A204.1 (cell line): Measurements from ENCODE around the gene HLA-DOB.

Experiments
- FAIRE-seq: peaks from 2 replicates; lab custom pipeline; 2012; peaks lifted over from hg19 to GRCh38; lab: Jason Lieb, UNC

The HLA-DOB gene

GRCh38 chr6:32816746-32817204 lies at the start of gene HLA-DOB:
Gene HLA-DOB (minus strand): TSS chr6:32817002. CDS start chr6:32816951, 51 bp downstream.
- no peak for FAIRE-seq

- no peak for FAIRE-seq
These were observed 49.1 kb upstream of the HLA-DOB start for GRCh38 chr6:32865724-32866443.

- no peak for FAIRE-seq
These were observed 45.9 kb upstream of the HLA-DOB start for GRCh38 chr6:32862725-32863124.

GRCh38 chr6:32860674-32861073 lies 43.9 kb upstream of the HLA-DOB start:
- FAIRE-seq: no peak

- FAIRE-seq: no peak
These were observed 41.4 kb upstream of the HLA-DOB start for GRCh38 chr6:32858194-32858593.

GRCh38 chr6:32857156-32857891 lies 40.5 kb upstream of the HLA-DOB start:
- FAIRE-seq: no peak

GRCh38 chr6:32855467-32856174 lies 38.8 kb upstream of the HLA-DOB start:
- FAIRE-seq: no peak

- FAIRE-seq: no peak
These were observed 37.8 kb upstream of the HLA-DOB start for GRCh38 chr6:32854376-32855178.

GRCh38 chr6:32853541-32854375 lies 37.0 kb upstream of the HLA-DOB start, which contains the start of the genes PSMB9 and TAP1:
Gene PSMB9 (plus strand): TSS chr6:32854192. CDS start chr6:32854230, 38 bp downstream.
Gene TAP1 (minus strand): TSS chr6:32853704. CDS start chr6:32853636, 68 bp downstream.
- FAIRE-seq: no peak

- no peak for FAIRE-seq
These were observed 36.2 kb upstream of the HLA-DOB start for GRCh38 chr6:32852844-32853540.

GRCh38 chr6:32852018-32852843 lies 35.4 kb upstream of the HLA-DOB start:
- no peak for FAIRE-seq

- no peak for FAIRE-seq
These were observed 34.2 kb upstream of the HLA-DOB start for GRCh38 chr6:32851025-32851424.

GRCh38 chr6:32849126-32849525 lies 32.3 kb upstream of the HLA-DOB start:
- no peak for FAIRE-seq

GRCh38 chr6:32847795-32848194 lies 31.0 kb upstream of the HLA-DOB start:
- no peak for FAIRE-seq

- FAIRE-seq: no peak
These were observed 30.2 kb upstream of the HLA-DOB start for GRCh38 chr6:32847004-32847403.

- FAIRE-seq: no peak
These were observed 28.6 kb upstream of the HLA-DOB start for GRCh38 chr6:32845384-32845884.

GRCh38 chr6:32844839-32845383 lies 28.1 kb upstream of the HLA-DOB start:
- FAIRE-seq: no peak

- FAIRE-seq: peak; percentile 83
These were observed 27.4 kb upstream of the HLA-DOB start, which contains the start of gene PSMB8 for GRCh38 chr6:32843979-32844838. Gene PSMB8 (minus strand): TSS chr6:32844047. CDS start chr6:32843996, 51 bp downstream.
